NB4 (cell line): Measurements from ENCODE around the gene PTCSC3.

ENCODE experiments used
- MYC ChIP-seq: IDR thresholded peaks from 2 replicates; pipeline ENCODE4 v1.6.1; 2011; ENCODE audit warnings: low read depth, low read length
- POLR2A ChIP-seq: IDR thresholded peaks from 2 replicates; pipeline ENCODE4 v1.6.1; 2011; ENCODE audit warnings: mild to moderate bottlenecking; ENCODE audit not compliant: insufficient read length; ENCODE audit errors: extremely low read depth
- TF ChIP-seq, protein P1 (sequence below): IDR thresholded peaks from one replicate; pipeline ENCODE4 v1.5.1; 2012; ENCODE audit warnings: low read depth, low read length
- TF ChIP-seq, protein P2 (sequence below): IDR thresholded peaks from 2 replicates; pipeline ENCODE4 v1.6.1; 2011; ENCODE audit warnings: low read depth, low read length

DNA sequence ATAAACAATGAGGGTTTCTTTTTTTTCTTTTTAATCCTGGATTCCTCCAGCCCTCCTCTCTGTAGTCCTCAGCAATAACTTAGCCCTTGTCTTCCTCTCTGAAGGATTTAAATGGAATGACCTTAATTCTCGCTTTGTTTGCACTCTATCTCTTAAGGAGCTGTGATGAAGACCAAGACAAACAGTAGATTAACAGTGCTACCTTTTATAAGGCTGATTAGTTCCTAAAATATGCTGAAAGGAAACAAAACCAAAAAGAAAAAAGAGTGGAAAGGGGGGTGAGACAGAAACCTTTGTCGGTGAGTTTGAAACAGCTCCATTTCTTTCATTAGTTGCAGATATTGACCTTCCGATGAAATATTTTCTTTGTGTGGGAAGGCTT, 38.7 kb upstream of the PTCSC3 start:
- TF ChIP-seq POLR2A (no peak), MYC (no peak)
- TF ChIP-seq, protein P1, sequence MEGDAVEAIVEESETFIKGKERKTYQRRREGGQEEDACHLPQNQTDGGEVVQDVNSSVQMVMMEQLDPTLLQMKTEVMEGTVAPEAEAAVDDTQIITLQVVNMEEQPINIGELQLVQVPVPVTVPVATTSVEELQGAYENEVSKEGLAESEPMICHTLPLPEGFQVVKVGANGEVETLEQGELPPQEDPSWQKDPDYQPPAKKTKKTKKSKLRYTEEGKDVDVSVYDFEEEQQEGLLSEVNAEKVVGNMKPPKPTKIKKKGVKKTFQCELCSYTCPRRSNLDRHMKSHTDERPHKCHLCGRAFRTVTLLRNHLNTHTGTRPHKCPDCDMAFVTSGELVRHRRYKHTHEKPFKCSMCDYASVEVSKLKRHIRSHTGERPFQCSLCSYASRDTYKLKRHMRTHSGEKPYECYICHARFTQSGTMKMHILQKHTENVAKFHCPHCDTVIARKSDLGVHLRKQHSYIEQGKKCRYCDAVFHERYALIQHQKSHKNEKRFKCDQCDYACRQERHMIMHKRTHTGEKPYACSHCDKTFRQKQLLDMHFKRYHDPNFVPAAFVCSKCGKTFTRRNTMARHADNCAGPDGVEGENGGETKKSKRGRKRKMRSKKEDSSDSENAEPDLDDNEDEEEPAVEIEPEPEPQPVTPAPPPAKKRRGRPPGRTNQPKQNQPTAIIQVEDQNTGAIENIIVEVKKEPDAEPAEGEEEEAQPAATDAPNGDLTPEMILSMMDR = no peak
- TF ChIP-seq, protein P2, sequence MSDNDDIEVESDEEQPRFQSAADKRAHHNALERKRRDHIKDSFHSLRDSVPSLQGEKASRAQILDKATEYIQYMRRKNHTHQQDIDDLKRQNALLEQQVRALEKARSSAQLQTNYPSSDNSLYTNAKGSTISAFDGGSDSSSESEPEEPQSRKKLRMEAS = no peak
